IMR-90 (cell line): ENCODE results near the gene ST7. TPM values are rescaled to one million over a fixed set of nuclear protein-coding genes. Genes with fewer than 3 reads are reported as not detected.

ENCODE experiments used
- ATAC-seq: fragments of 200-7000 bp; cut with Tn5 transposase; 2 replicates; pipeline ENCODE4 v1.9.1; 2020; ENCODE audit warnings: low read depth, mild to moderate bottlenecking, moderate library complexity
- BruUV-seq: library from RNA; stranded (reverse); fragments of 400-500 nt; replicated peaks from 2 replicates; lab custom pipeline; 2021; lab: Mats Ljungman, UMichigan
- CTCF ChIA-PET: fragments of 300-600 bp; formaldehyde crosslinking; extraction: SDS; loops from one replicate; lab custom pipeline; 2021; ENCODE audit warnings: antibody characterized with exemption; lab: Yijun Ruan, JAX
- POLR2A ChIA-PET: fragments of 300-600 bp; sonication (Branson Sonifier 250); formaldehyde crosslinking; loops from one replicate; lab custom pipeline; 2022; ENCODE audit warnings: antibody characterized with exemption; ENCODE audit not compliant: unreplicated experiment; lab: Charles Lee
- DNase-seq: peaks from one replicate; pipeline ENCODE4 v3.0.0; 2013
- H2AFZ ChIP-seq: replicated peaks from 2 replicates; pipeline ENCODE3; 2013; ENCODE audit warnings: low read length, mild to moderate bottlenecking; ENCODE audit not compliant: poor library complexity
- H2AK5ac ChIP-seq: 2 replicates; pipeline ENCODE4 v1.6.1; 2013; ENCODE audit warnings: low read depth, low read length, inconsistent platforms
- H2AK9ac ChIP-seq: replicated peaks from 2 replicates; pipeline ENCODE3; 2013; ENCODE audit warnings: mild to moderate bottlenecking, low read depth, low read length, moderate library complexity; ENCODE audit not compliant: poor library complexity
- H2BK120ac ChIP-seq: 2 replicates; pipeline ENCODE4 v1.6.1; 2013; ENCODE audit warnings: low read depth, low read length, inconsistent platforms
- H2BK15ac ChIP-seq: 3 replicates; pipeline ENCODE4 v1.6.1; 2013; ENCODE audit warnings: low read depth, low read length, inconsistent platforms
- H2BK20ac ChIP-seq: 2 replicates; pipeline ENCODE4 v1.6.1; 2013; ENCODE audit warnings: low read depth, mild to moderate bottlenecking, inconsistent platforms, low read length, moderate library complexity
- H2BK5ac ChIP-seq: 2 replicates; pipeline ENCODE4 v1.6.1; 2013; ENCODE audit warnings: mild to moderate bottlenecking, low read depth, low read length, inconsistent platforms; ENCODE audit not compliant: poor library complexity, severe bottlenecking
- H3K14ac ChIP-seq: replicated peaks from 2 replicates; pipeline ENCODE4 v1.6.1; 2013; ENCODE audit warnings: low read depth, low read length, inconsistent platforms
- H3K18ac ChIP-seq: 2 replicates; pipeline ENCODE4 v1.6.1; 2013; ENCODE audit warnings: low read depth, low read length, control low read depth
- H3K23ac ChIP-seq: 2 replicates; pipeline ENCODE4 v1.6.1; 2013; ENCODE audit warnings: low read depth, low read length, inconsistent platforms
- H3K27ac ChIP-seq: 2 replicates; pipeline ENCODE4 v1.5.1; 2013; ENCODE audit warnings: mild to moderate bottlenecking, control low read depth, low read length; ENCODE audit not compliant: insufficient read depth
- H3K27me3 ChIP-seq: 2 replicates; pipeline ENCODE4 v1.6.1; 2013; ENCODE audit warnings: low read length; ENCODE audit not compliant: control insufficient read depth, insufficient read depth
- H3K36me3 ChIP-seq: 2 replicates; pipeline ENCODE4 v1.6.1; 2013; ENCODE audit warnings: low read length, mixed read lengths; ENCODE audit not compliant: control insufficient read depth, insufficient read depth
- H3K4ac ChIP-seq: 2 replicates; pipeline ENCODE4 v1.6.1; 2013; ENCODE audit warnings: low read depth, low read length, inconsistent platforms
- H3K4me1 ChIP-seq: 2 replicates; pipeline ENCODE4 v1.6.1; 2013; ENCODE audit warnings: low read length, mixed read lengths; ENCODE audit not compliant: control insufficient read depth, insufficient read depth
- H3K4me2 ChIP-seq: 2 replicates; pipeline ENCODE4 v1.6.1; 2013; ENCODE audit warnings: low read depth, mild to moderate bottlenecking, control low read depth, low read length, moderate library complexity
- H3K4me3 ChIP-seq: 2 replicates; pipeline ENCODE4 v1.5.1; 2013; ENCODE audit warnings: low read depth, mild to moderate bottlenecking, control low read depth, low read length, moderate library complexity; ENCODE audit not compliant: insufficient read depth
- H3K56ac ChIP-seq: 2 replicates; pipeline ENCODE4 v1.6.1; 2013; ENCODE audit warnings: low read length, inconsistent platforms; ENCODE audit not compliant: insufficient read depth; ENCODE audit errors: extremely low read depth
- H3K79me1 ChIP-seq, 2 experiments: 2 replicates each; pipeline ENCODE4 v1.6.1; 2013; ENCODE audit warnings: low read length in 2 of 2, inconsistent platforms in 1 of 2, low read depth in 1 of 2
- H3K9ac ChIP-seq: 2 replicates; pipeline ENCODE4 v1.6.1; 2013; ENCODE audit warnings: low read depth, low read length, control low read depth
- H3K9me1 ChIP-seq: 2 replicates; pipeline ENCODE4 v1.6.1; 2013; ENCODE audit warnings: low read length, inconsistent platforms; ENCODE audit not compliant: insufficient read depth
- H3K9me3 ChIP-seq: 2 replicates; pipeline ENCODE4 v1.6.1; 2013; ENCODE audit warnings: low read length; ENCODE audit not compliant: control insufficient read depth, insufficient read depth
- H4K20me1 ChIP-seq: 2 replicates; pipeline ENCODE4 v1.6.1; 2013; ENCODE audit warnings: low read length, inconsistent platforms; ENCODE audit not compliant: insufficient read depth
- H4K5ac ChIP-seq: 2 replicates; pipeline ENCODE4 v1.6.1; 2013; ENCODE audit warnings: mild to moderate bottlenecking, low read depth, low read length, control low read depth
- H4K8ac ChIP-seq, 2 experiments: 2 replicates each; pipeline ENCODE4 v1.6.1; 2013; ENCODE audit warnings: low read depth in 2 of 2, low read length in 2 of 2, control low read depth in 1 of 2, inconsistent platforms in 1 of 2
- H4K91ac ChIP-seq: 2 replicates; pipeline ENCODE4 v1.6.1; 2013; ENCODE audit warnings: low read depth, low read length, inconsistent platforms; ENCODE audit not compliant: insufficient read depth
- MAFK ChIP-seq: IDR thresholded peaks from 2 replicates; pipeline ENCODE4 v1.6.1; 2012; ENCODE audit warnings: low read depth, low read length, improper control_type of control experiment
- MXI1 ChIP-seq: IDR thresholded peaks from 2 replicates; pipeline ENCODE4 v1.6.1; 2012; ENCODE audit warnings: low read depth, mild to moderate bottlenecking, low read length, moderate library complexity, borderline replicate concordance
- POLR2A ChIP-seq: IDR thresholded peaks from 2 replicates; pipeline ENCODE4 v1.6.1; 2012; ENCODE audit warnings: mild to moderate bottlenecking, low read depth, low read length
- SMC3 ChIP-seq: fragments of 150-350 bp; IDR thresholded peaks from 2 replicates; pipeline ENCODE4 v1.6.1; 2016; ENCODE audit warnings: low read depth, mild to moderate bottlenecking, antibody characterized with exemption, low read length, moderate library complexity
- WGBS, 2 experiments: methylation state at CpG; one replicate each; pipeline versions ENCODE4 v1.1.5 to v1.1.7; 2013; ENCODE audit warnings: missing lambda C conversion rate in 2 of 2; ENCODE audit not compliant: insufficient read length in 1 of 2; ENCODE audit errors: extremely low coverage in 2 of 2; 5-methylcytosine and 5-hydroxymethylcytosine counted together
- dilution Hi-C: fragments of 300-500 bp; cut with HindIII; formaldehyde crosslinking; loops from one replicate; pipeline ENCODE4 v1.14.3; 2018; ENCODE audit warnings: low sequenced_read_pairs; ENCODE audit not compliant: unreplicated experiment
- in situ Hi-C: fragments of 300-500 bp; cut with MboI; formaldehyde crosslinking; loops from 3 replicates; pipeline ENCODE4 v1.14.3; 2019; ENCODE audit warnings: low sequenced_read_pairs, inconsistent platforms, mixed read lengths
- intact Hi-C: fragments of 100-400 bp; cut with micrococcal nuclease; formaldehyde crosslinking; loops from 2 replicates; pipeline ENCODE4 v1.10.0; 2022
- polyA plus RNA-seq, 3 experiments: library from polyadenylated mRNA; depleted of rRNA; stranded (reverse); fragments of >200 nt; gene quantifications; 2 replicates each; pipeline ENCODE4 v1.2.3, GENCODE V29; 2012; ENCODE audit warnings: low replicate concordance in 1 of 3
- total RNA-seq: library from RNA; depleted of rRNA; stranded (reverse); fragments of >200 nt; gene quantifications from 2 replicates; pipeline ENCODE4 v1.2.3, GENCODE V29; 2012
- TF ChIP-seq, protein P1 (sequence below): fragments of 150-350 bp; IDR thresholded peaks from 2 replicates; pipeline ENCODE4 v1.6.1; 2016; ENCODE audit warnings: low read depth, mild to moderate bottlenecking, low read length, moderate library complexity, borderline replicate concordance

Gene ST7
- total and polyA plus RNA-seq, 2 of the 4 experiments (the other 2 are of a cell fraction), result 18.6 to 26.0 TPM

DNA sequence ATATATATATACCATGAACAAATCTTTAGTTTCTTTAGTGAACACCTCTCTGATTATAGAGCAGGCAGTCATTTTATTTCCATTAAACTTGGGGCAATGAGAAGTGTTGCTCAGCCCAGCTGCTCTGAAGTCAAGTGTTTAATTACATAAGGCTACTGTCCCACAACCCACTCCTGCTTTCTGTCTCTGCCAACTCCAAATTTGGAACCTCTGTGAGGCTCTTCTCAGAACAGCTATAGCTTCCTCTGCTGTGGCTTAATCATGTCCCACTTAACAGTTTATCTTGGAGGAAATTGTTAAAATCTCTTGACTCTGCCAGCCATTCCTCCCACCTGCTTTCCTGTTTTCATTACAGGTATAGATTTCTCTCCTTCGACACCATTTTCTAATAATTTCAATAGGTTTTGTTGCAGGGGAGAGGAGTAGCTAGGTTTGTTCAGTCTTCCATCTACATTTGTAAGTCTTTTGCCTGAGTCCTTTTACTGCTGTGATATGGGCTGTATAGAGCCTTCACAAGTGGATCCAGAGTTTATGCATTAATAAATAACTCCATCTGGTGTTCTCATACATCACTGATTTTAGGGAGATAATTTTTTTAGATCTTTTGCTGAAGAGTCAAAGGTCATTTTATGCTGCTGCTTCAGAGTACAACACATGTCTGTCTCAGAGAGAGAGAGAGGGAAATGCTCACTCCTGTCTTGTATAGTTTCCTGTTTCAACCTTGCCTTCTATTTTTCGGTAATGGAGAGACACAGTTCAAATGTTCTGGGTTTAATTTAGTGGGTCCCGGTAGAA, 199.1 kb downstream of the ST7 start:
- H3K23ac ChIP-seq, result no peak overlapping the region
- CTCF ChIA-PET, result interaction anchor here (0.6 kb wide), 1 partner anchor 216 kb away, joined by 4 read pairs; no protein-coding TSS in a partner anchor
- ATAC-seq (no peak), DNase-seq (no peak)
- H3K9me3 ChIP-seq, result no peaks in the 10 kb centered on the region
- H4K5ac ChIP-seq, result no peak overlapping the region
- no peak overlapping the region for H2BK15ac ChIP-seq
- no peak overlapping the region for H2BK20ac ChIP-seq
- TF ChIP-seq POLR2A (no peak), MAFK (no peak), MXI1 (no peak), SMC3 (no peak)
- TF ChIP-seq, protein P1, sequence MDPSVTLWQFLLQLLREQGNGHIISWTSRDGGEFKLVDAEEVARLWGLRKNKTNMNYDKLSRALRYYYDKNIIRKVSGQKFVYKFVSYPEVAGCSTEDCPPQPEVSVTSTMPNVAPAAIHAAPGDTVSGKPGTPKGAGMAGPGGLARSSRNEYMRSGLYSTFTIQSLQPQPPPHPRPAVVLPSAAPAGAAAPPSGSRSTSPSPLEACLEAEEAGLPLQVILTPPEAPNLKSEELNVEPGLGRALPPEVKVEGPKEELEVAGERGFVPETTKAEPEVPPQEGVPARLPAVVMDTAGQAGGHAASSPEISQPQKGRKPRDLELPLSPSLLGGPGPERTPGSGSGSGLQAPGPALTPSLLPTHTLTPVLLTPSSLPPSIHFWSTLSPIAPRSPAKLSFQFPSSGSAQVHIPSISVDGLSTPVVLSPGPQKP, result no peak
- no peak overlapping the region for H3K27ac ChIP-seq
- no peak overlapping the region for H4K91ac ChIP-seq
- no peak overlapping the region for H3K4ac ChIP-seq
- H2AFZ ChIP-seq, result no peak overlapping the region
- peaks cover 5% of the 10 kb centered on the region; the same call in 1 of the 2 replicates for H3K4me1 ChIP-seq
- intact Hi-C loops, result no loop called here
- POLR2A ChIA-PET, result no interaction called here
- dilution Hi-C loops, result no loop called here
- no TSS peak for BruUV-seq
- peaks cover 3% of the 10 kb centered on the region; the same call in 1 of the 2 replicates for H3K9me1 ChIP-seq
- H2BK120ac ChIP-seq, result no peak overlapping the region
- in situ Hi-C loops, result no loop called here
- H4K8ac ChIP-seq, result no peak overlapping the region
- peaks cover 0 to 4% of the 10 kb centered on the region in 2 experiments; a peak in 1 of 4 replicates for H3K79me1 ChIP-seq
- no peak overlapping the region for H3K4me2 ChIP-seq
- no peak overlapping the region for H3K9ac ChIP-seq
- H3K27me3 ChIP-seq, result no peaks in the 10 kb centered on the region
- H3K18ac ChIP-seq, result no peak overlapping the region
- no peaks in the 10 kb centered on the region for H4K20me1 ChIP-seq
- H3K56ac ChIP-seq, result no peak overlapping the region
- H3K4me3 ChIP-seq, result no peak overlapping the region
- no peak overlapping the region for H2BK5ac ChIP-seq
- no CpG with 5 or more reads among the region's 3 CpGs for WGBS, 2 experiments
- H2AK9ac ChIP-seq, result no peak overlapping the region
- H3K14ac ChIP-seq, result no peak overlapping the region
- H2AK5ac ChIP-seq, result no peak overlapping the region
- H3K36me3 ChIP-seq, result peaks cover 2% of the 10 kb centered on the region
